DLD1 (cell line): Measurements from ENCODE around the gene ULBP1.
"Not testable (repeated sequence)": the region's sequence is repeated elsewhere in the genome, so short reads cannot be mapped to it uniquely, and the experiment has no call there.

Source experiments
- in situ Hi-C: cut with HindIII; loops from 2 replicates; pipeline ENCODE4 v1.10.0; 2017; ENCODE audit warnings: low sequenced_read_pairs

The ULBP1 gene

GRCh38 chr6:149951096-149951495 is 12.6 kb upstream of the ULBP1 start:
- in situ Hi-C loops = no loop called here

- in situ Hi-C loops = no loop called here
These were observed 12.1 kb upstream of the ULBP1 start for GRCh38 chr6:149951626-149952025.

DNA sequence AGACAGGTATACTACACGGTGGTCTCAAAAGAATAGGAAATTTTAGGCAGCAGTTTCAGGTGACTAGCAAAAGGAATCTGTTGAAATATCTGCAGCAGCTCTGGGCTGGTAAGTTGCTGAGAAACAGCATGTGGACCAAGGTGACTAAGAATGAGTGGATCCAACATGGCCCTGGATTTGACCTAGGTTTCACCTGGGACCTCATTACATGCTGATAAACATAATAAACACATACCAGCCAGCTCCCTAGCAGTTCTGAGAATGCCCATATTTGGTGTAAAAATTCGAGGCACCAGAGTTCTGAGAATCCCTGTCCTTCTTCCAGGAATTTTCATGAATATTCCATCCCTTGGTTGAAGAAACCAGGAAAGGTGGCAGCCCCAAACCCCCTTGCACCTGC is 10.4 kb upstream of the ULBP1 start:
- in situ Hi-C loops = not testable (repeated sequence)

DNA sequence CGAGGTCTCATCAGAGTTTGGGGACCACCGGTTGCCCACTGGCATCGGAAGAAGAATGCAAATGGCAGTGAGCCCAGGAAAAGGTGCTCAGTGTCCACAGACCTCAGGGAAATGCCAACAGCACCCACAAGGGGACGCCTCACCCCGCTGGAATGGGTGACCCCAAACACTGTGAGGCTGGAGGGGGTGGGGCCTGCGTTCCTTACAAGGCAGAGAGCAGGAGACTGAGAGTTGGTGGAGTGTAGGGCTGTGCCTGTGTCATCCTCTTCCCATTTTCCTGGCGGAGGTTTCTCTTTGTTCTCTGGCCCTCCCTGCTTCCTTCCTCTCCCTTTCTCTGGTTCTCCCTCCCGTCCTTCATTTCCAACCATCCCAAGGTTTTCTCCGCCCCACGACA is 9.8 kb upstream of the ULBP1 start:
- in situ Hi-C loops = not testable (repeated sequence)

- in situ Hi-C loops = not testable (repeated sequence)
These were observed 9.3 kb upstream of the ULBP1 start for GRCh38 chr6:149954328-149954983.

DNA sequence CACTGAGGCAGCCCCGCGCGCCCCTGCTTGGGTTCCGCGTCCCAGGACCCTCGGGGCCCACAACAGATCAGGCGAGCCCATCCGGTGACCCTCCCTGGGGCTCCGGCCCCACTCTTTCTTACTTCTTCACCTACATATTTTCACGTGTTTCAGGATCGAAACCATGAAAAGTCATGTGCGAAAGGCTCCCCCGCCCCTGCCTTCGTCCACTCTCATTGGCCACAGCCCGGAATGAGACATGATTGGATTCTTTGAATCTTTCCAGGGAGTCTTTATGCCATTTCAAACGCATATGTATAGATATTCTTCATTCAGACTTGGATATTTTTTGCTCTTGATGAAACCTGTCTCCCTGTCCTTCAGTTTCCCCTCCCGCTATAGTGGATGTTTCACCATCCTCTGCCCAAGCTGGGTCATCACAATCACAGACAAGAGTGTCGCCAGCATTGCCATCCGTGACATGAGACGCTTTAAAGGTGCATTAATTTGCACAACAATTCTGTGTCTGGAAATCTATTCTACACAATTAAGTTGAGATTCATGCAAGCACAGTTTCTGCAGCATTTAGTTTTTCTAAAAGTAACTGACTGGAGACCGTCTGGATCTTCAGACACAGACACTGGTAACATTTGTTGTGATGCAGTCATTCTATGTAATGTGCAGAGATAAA is 8.6 kb upstream of the ULBP1 start:
- in situ Hi-C loops = not testable (repeated sequence)

- in situ Hi-C loops = not testable (repeated sequence)
These were observed 8.0 kb upstream of the ULBP1 start for GRCh38 chr6:149955654-149956317.

- in situ Hi-C loops = not testable (repeated sequence)
These were observed 5.6 kb upstream of the ULBP1 start for GRCh38 chr6:149958124-149958523.

- in situ Hi-C loops = not testable (repeated sequence)
These were observed 3.9 kb upstream of the ULBP1 start for GRCh38 chr6:149959806-149960205.

DNA sequence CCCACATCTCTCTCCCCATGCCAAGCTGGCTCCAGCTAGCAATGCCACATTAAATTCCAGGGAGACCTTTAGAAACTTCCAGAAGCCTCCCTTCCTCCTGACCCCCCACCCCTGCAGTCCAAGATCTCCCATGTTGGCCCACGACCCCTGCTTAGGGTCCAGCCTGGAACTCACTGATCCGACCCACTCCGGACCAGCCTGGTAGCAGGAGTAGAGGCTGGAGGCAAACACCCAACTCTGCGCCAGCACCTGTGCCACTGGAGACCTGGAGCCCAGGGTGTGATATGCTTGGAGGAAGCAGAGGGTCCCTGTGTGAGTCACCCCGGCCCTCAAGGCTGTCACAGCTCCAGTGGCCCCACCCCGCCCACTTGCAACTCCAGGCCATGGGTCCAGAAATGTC is 3.3 kb upstream of the ULBP1 start:
- in situ Hi-C loops = no loop called here

DNA sequence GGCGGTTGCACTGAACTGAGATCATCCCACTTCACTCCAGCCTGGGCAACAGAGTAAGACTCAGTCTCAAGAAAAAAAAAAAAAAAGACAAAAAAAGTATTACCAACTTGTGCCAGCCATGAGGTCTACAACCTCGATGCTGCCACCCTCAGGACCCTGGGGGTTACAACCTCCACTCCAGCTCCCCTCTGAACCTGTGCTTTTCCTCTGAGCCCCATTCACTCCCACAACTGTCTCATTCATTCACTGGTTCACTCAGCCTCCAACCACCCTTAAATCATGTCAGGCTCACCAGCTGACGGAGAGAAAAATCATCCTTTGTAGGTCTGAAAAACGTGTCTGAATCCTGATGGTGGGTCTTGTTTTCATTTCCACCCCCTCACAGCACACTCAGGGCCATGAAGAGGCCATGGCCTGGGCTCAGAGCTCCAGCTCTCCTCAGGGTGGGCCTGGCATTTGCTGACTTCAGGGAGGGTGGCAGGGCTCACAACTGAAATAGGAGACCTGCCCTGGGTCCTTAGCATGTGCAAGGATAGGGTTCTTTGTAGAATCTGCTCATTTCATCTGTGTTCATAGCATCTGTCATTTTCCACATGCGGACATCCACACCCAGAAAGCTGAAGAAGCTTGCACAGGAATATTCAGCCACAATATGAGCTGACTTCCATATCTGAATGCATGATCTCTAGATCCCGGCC is 1.9 kb upstream of the ULBP1 start:
- in situ Hi-C loops = no loop called here

DNA sequence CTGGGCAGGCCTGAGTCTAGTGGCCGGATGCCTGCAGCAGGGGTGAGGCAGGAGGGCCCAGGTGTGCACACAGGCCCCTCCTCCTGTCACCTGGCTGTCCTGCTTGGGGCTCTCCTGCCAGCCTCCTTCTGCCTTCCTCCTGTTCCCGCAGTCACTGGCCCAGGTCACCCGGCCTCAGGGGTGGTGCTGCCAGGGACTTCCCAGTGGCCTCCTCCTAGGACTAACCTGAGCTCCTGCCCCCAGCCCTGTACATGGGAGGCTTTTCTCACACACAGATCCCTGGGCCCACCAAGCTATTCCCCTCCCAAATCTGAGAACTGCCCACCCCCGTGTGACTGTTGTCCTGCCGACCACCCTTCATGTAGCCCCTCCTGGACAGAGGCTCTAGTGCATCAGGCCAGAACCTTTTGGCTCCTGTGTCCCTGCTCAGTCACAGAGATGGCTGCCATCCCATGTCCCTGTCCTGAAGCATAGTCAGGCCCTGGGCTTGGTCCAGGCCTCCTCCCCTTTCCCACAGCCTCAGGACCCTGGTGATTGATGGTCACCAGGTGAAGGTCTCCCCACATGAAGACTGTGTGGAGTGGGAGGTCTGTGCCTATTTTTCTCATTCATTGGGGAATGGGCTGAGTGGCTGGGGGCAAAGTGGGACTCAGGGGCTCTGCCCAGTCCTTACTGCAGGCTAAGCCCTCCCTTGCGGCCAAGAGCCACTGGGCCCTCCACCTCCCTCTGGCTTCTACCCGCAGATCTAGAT is 1.1 kb upstream of the ULBP1 start:
- in situ Hi-C loops = no loop called here

GRCh38 chr6:149963212-149963461 is 606 bp upstream of the ULBP1 start:
- in situ Hi-C loops = no loop called here

DNA sequence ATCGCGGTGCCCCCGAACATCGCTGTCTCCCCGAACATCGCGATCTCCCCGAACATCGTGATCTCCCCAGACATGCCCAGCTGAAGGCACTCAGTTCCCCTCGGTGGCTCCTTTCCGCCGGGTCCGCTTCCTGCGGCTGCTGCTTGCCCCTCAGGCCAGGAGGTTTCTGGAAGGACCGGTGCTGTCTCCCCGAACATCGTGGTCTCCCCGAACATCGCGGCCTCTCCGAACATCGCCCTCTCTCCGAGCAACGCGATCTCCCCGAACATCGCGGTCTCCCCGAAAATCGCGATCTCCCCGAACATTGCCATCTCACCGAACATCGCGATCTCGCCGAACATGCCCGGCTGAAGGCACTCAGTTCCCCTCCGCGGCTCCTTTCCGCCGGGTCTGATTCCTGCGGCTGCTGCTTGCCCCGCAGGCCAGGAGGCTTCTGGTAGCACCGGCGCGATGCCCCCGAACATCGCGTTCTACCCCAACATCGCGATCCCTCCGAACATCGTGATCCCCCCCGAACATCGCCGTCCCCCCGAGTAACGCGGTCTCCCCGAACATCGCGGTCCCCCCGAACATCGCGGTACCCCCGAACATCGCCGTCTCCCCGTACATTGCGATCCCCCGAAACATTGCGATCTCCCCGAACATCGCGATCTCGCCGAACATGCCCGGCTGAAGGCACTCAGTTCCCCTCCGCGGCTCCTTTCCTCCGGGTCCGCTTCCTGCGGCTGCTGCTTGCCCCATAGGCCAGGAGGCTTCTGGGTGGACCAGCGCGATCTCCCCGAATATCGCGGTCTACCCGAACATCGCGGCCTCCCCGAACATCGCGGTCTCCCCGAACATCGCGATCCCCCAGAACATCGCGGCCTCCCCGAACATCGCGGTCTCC is 808 bp downstream of the ULBP1 start:
- in situ Hi-C loops = no loop called here

GRCh38 chr6:149965194-149966020 is 1.7 kb downstream of the ULBP1 start:
- in situ Hi-C loops = no loop called here

- in situ Hi-C loops = not testable (repeated sequence)
These were observed 2.6 kb downstream of the ULBP1 start for GRCh38 chr6:149966319-149966718.

DNA sequence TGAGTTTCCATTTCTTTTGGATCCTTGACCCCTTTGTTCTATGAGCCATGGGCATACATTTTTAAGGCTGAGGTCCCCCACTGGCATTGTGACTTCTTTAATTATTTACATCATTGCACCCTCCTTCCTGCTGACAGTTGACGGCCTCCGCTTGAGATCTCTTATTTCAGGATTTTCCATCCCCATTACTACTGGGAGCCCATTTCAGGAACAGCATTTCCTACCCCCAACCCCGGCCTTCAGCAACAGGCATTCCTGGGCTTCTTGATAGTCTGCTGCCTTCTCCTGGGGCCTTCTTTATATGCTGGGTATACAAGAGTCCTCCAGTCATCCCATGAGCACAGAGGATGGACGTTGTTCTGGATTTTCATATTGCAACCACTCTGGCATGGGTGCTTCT is 3.8 kb downstream of the ULBP1 start:
- in situ Hi-C loops = no loop called here

- in situ Hi-C loops = not testable (repeated sequence)
These were observed 4.3 kb downstream of the ULBP1 start for GRCh38 chr6:149967999-149968398.

GRCh38 chr6:149968909-149969308 is 5.2 kb downstream of the ULBP1 start:
- in situ Hi-C loops = not testable (repeated sequence)
